Mucosa of stomach (tissue), 1 donor: Measurements from ENCODE around the gene GABRR3.

Experiments
- H3K27me3 ChIP-seq: one replicate; pipeline ENCODE4 v1.7.0; 2013; ENCODE audit warnings: mild to moderate bottlenecking, low read length; ENCODE audit not compliant: control insufficient read depth, insufficient read depth
- H3K36me3 ChIP-seq: one replicate; pipeline ENCODE4 v1.7.0; 2013; ENCODE audit warnings: low read length; ENCODE audit not compliant: control insufficient read depth, insufficient read depth
- H3K4me1 ChIP-seq: one replicate; pipeline ENCODE4 v1.7.0; 2013; ENCODE audit warnings: mild to moderate bottlenecking, low read length; ENCODE audit not compliant: control insufficient read depth, insufficient read depth
- H3K4me3 ChIP-seq: one replicate; pipeline ENCODE4 v1.7.0; 2013; ENCODE audit warnings: low read length
- H3K9ac ChIP-seq: one replicate; pipeline ENCODE4 v1.7.0; 2013; ENCODE audit warnings: mild to moderate bottlenecking, low read length, moderate library complexity
- H3K9me3 ChIP-seq: one replicate; pipeline ENCODE4 v1.7.0; 2013; ENCODE audit warnings: mild to moderate bottlenecking, low read length, moderate library complexity; ENCODE audit not compliant: control insufficient read depth
- donor health status: Pancreatic carcinoma.

The GABRR3 gene

DNA sequence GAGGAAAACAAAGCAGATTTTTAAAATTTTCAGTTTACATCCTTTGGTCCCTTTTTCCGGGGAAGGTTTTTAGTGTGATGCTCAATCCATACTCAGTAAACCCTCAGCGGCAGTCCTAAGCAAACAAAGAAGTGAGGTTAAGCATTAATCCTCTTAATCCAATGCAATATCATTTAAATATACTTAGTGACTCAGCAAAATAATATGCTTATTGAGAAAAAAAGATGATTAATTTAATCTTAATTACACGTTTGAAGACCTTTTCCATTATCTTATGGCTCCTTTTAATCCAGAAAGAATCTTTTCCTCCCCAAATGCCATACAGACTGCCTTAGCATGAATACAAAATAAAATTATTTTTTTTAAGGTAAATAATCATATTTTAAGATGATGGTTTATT, at the start of gene GABRR3:
TSS of gene GABRR3 (minus strand) at position 108 of the 400 bp plus-strand sequence. CDS start 328 bp downstream, outside the sequence.
- H3K4me3 ChIP-seq, result no peak within 1 kb of the TSS
- no peaks in the 10 kb centered on the region for H3K36me3 ChIP-seq
- no peaks in the 10 kb centered on the region for H3K9me3 ChIP-seq
- H3K9ac ChIP-seq, result no peak within 1 kb of the TSS
- H3K4me1 ChIP-seq, result no peaks in the 10 kb centered on the region
- no peaks in the 10 kb centered on the region for H3K27me3 ChIP-seq

DNA sequence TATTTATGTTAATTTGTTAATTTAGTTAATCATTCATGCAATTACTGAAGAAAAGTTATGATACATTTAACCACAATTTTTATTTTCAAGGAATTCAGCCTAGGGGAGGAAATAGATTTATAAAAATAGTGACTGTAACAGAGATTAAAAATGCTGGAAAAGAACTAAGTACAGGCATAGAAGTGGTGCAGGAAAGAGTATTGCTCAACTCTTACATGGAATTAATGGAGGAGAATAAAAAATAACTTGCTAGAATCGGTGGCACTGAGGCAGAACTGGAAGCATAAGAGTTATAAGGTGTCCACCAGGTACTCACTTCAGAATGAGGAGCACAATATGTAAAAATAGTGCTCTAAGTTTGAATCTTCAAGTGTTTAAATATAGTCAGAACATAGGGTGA, 38.4 kb upstream of the GABRR3 start:
- H3K9ac ChIP-seq, result no peak overlapping the region
- H3K4me1 ChIP-seq, result no peaks in the 10 kb centered on the region
- H3K9me3 ChIP-seq, result no peaks in the 10 kb centered on the region
- H3K36me3 ChIP-seq, result no peaks in the 10 kb centered on the region
- H3K4me3 ChIP-seq, result no peak overlapping the region
- no peaks in the 10 kb centered on the region for H3K27me3 ChIP-seq

DNA sequence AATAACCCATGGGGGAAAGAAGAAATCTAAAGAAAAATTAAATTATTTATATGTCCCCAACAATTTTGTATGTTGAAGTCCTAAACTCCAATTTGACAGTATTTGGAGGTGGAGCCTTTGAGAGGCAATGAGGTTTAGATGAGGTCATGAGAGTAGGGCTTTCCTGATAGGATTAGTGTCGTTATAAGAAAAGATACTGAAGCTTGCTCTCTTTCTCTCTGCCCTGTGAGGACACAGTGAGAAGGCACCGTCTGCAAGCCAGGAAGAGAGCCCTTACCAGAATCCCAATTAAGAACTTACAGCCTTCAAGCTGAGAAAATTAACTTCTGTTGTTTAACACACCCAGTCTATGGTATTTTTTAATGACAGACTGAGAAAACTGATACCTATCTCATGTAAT, 35.7 kb upstream of the GABRR3 start:
- H3K27me3 ChIP-seq, result no peaks in the 10 kb centered on the region
- H3K4me3 ChIP-seq, result no peak overlapping the region
- no peaks in the 10 kb centered on the region for H3K4me1 ChIP-seq
- no peaks in the 10 kb centered on the region for H3K9me3 ChIP-seq
- H3K9ac ChIP-seq, result no peak overlapping the region
- H3K36me3 ChIP-seq, result no peaks in the 10 kb centered on the region

DNA sequence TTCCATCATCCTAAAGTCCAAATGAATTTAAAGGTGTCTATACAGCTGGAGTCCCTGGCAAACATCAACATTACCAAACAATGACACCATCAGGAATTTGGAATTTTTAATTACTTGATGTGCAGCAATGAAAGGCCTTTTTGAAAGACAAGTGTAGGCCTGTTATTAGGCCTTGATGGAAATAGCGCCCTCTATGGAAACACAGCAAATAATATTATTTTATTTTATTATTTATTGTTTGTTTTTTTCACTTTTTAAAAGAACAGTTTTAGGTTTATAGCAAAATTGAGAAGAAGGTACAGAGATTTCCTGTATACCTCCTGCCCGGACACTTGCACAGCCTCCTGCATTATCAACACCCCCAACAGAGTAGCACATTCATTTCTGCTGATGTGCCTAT, 33.7 kb upstream of the GABRR3 start:
- no peak overlapping the region for H3K4me3 ChIP-seq
- no peaks in the 10 kb centered on the region for H3K9me3 ChIP-seq
- no peak overlapping the region for H3K9ac ChIP-seq
- no peaks in the 10 kb centered on the region for H3K4me1 ChIP-seq
- no peaks in the 10 kb centered on the region for H3K27me3 ChIP-seq
- no peaks in the 10 kb centered on the region for H3K36me3 ChIP-seq

DNA sequence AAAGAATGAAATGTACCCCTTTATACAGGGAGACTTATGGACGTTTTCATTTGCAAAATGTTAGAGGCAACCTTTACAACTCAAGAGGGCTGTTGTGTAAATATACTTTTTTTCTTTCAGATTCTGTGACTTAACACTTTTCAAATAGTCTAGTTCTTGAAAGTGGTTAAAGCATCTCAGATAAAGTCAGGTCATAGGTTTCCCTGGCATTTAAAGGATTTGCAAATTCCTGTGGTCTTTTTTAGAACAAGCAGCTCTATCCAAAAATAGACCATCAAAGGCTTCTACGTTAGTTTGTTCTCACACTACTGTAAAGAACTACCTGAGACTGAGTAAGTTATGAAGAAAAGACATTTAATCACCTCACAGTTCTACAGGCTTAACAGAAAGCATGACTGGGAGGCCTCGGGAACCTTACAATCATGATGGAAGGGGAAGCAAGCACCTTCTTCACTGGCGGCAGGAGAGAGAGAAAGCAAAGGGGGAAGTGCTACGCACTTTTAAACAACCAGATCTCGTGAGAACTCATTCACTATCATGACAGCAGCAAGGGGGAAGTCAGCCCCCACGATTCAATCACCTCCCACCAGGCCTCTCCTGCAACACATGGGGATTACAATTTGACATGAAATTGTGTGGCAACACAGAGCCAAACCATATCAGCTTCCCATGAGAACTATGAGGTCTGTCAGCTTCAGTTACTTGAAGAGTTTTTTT, 23.3 kb upstream of the GABRR3 start:
- Histone ChIP-seq H3K9ac (no peak overlapping the region), H3K27me3 (no peaks in the 10 kb centered on the region), H3K4me1 (no peaks in the 10 kb centered on the region), H3K36me3 (no peaks in the 10 kb centered on the region), H3K9me3 (no peaks in the 10 kb centered on the region), H3K4me3 (no peak overlapping the region)

DNA sequence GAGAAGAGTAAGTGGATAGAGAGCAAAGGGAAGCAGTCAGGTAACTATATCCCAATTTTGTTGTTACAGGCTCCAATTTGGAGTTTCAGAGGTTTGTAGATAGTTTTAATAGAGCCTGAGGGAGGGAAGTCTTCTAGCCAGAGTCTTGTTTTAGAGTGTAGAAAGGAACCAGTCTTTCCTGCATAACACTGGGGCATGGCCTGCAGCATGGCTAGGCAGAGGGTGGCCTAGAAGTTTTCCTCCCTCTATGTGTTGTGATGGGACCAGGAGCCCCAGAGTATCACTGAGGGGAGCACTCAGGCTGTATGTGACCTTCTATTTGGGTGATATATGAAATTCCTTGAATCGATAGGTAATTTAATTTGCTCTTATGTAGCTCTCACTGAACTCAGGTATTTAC, 22.5 kb upstream of the GABRR3 start:
- Histone ChIP-seq H3K36me3 (no peaks in the 10 kb centered on the region), H3K9me3 (no peaks in the 10 kb centered on the region), H3K4me1 (no peaks in the 10 kb centered on the region), H3K4me3 (no peak overlapping the region), H3K27me3 (no peaks in the 10 kb centered on the region), H3K9ac (no peak overlapping the region)

DNA sequence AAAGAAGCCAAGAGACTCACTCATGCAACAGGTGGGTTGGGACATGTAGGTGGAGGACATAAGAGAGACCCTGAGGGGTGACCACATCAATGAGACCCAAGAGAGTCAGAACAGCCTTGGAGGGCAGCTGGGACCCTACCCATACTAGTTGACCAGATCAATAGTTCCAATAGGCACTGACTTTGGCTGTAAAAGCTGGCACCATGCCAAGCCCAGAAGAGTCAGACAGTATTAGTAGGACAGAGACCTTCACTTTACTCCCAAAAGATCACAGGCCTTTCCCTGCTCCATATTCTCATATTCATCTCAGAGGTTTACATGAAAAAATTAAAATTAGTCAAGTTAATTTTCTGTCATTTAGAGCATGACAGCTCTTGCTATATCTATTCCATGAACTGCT, 20.9 kb upstream of the GABRR3 start:
- Histone ChIP-seq H3K9ac (no peak overlapping the region), H3K27me3 (no peaks in the 10 kb centered on the region), H3K36me3 (no peaks in the 10 kb centered on the region), H3K4me3 (no peak overlapping the region), H3K4me1 (no peaks in the 10 kb centered on the region), H3K9me3 (no peaks in the 10 kb centered on the region)

DNA sequence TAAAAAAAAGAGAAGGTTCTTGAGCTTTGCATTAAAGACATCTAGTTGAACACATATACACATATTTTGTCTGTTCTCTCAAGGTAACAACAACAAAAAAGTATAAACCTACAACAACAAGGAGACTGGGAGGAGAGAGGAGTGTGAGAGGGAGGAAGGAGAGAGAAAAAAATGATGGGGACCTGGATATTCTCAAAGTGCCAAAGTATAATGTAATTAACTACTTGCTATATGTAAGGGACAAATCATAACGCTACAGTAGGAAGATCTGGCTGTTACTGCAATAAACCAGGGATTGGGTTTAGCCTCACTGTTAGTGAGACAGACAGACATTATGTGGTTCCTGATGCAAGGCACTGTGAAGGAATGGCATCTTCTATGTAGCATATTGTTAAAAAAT, 14.2 kb upstream of the GABRR3 start:
- H3K4me1 ChIP-seq, result no peaks in the 10 kb centered on the region
- H3K36me3 ChIP-seq, result no peaks in the 10 kb centered on the region
- H3K9me3 ChIP-seq, result no peaks in the 10 kb centered on the region
- H3K4me3 ChIP-seq, result no peak overlapping the region
- H3K9ac ChIP-seq, result no peak overlapping the region
- H3K27me3 ChIP-seq, result no peaks in the 10 kb centered on the region

DNA sequence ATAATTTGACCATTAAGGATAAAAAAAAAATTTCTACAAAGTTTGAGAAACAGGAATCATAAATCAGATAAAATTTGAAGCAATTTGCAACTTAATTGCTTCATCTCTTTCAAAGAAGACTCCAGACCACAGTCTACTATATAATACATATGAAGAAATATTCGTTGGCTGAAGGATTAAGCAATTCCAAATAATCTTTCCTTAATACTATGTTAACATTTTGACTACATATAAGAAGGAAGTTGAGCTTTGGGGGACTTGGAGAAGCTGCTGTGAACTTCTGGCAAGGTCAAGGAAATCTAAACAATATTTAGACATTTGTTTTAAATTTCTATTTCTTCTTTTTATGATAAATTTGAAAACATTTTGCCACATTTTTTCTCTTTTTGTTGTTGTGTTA, 13.5 kb upstream of the GABRR3 start:
- no peak overlapping the region for H3K4me3 ChIP-seq
- H3K4me1 ChIP-seq, result no peaks in the 10 kb centered on the region
- H3K36me3 ChIP-seq, result no peaks in the 10 kb centered on the region
- no peak overlapping the region for H3K9ac ChIP-seq
- H3K9me3 ChIP-seq, result no peaks in the 10 kb centered on the region
- H3K27me3 ChIP-seq, result no peaks in the 10 kb centered on the region

DNA sequence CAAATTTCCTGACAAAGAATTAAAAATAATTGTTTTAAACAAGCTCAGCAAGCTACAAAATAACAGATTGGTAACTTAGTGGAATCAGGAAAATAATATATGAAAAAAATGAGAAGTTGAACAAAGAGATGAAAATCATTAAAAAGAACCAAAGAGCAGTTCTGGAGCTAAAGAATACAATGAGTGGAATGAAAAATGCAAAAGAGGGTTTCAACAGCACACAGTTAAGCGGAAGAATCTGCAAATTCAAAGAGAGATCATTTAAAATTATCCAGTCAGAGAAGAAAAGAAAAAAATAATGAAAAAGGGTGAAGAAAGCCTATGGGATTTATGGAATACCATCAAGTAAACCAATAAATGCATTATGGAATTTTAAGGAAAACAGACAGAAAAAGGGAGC, 6.2 kb upstream of the GABRR3 start:
- Histone ChIP-seq H3K27me3 (no peaks in the 10 kb centered on the region), H3K36me3 (no peaks in the 10 kb centered on the region), H3K4me1 (no peaks in the 10 kb centered on the region), H3K4me3 (no peak overlapping the region), H3K9me3 (no peaks in the 10 kb centered on the region), H3K9ac (no peak overlapping the region)

DNA sequence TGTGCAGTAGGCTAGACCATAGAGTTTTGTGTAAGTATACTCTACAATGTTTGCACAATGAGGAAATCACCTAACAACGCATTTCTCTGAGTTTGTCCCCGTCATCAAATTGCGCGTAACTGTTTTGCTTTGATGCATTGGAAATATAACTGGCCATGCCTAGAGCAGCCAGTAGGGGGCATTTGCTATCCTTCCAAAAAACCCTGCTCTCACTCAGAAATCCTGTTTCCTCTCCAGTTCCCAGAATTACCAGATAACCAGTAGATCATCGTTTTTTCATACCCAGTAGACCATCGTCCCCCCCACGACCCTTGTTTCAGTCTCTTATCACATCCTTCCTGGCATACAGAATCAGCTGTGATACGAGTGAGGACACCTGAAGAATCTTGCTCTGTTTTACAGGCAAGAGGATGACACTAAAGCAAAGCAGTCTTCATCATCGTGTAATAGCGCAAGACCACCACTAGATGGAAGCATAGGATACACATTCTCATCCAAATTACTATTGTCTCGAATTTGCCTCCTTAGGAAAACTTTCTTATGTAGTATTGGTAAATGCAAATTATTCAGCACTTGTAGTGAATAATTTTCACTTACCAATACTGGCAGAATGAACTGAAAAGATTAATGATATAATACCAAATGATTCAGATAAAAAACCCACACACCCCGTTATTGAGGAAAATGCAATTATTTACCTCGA, 4.4 kb upstream of the GABRR3 start:
- Histone ChIP-seq H3K9ac (no peak overlapping the region), H3K9me3 (no peaks in the 10 kb centered on the region), H3K4me3 (no peak overlapping the region), H3K4me1 (no peaks in the 10 kb centered on the region), H3K27me3 (no peaks in the 10 kb centered on the region), H3K36me3 (no peaks in the 10 kb centered on the region)

DNA sequence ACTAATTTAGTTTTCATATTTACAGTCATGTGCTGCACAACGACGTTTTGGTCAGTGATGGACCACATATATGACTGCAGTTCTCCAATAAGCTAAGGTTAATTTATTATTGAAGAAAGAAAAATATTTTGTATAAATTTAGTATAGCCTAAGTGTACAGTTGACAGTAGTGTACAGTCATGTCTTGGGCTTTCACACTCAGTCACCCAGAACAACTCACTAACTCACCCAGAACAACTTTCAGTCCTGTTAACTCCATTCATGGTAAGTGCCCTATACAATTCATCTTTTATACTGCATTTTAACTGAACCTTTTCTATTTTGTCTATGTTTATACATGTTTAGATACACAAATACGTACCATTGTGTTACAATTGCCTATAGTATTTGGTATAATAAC, 3.8 kb upstream of the GABRR3 start:
- no peak overlapping the region for H3K9ac ChIP-seq
- no peaks in the 10 kb centered on the region for H3K4me1 ChIP-seq
- H3K27me3 ChIP-seq, result no peaks in the 10 kb centered on the region
- H3K4me3 ChIP-seq, result no peak overlapping the region
- H3K36me3 ChIP-seq, result no peaks in the 10 kb centered on the region
- H3K9me3 ChIP-seq, result no peaks in the 10 kb centered on the region
